MCF 10A (cell line): ENCODE measurements around the gene AXL. TPM values are rescaled to one million over a fixed set of nuclear protein-coding genes. Genes with fewer than 3 reads are reported as not detected.

Source experiments
- BruUV-seq: library from RNA; stranded (reverse); fragments of 400-500 nt; replicated peaks from 2 replicates; lab custom pipeline; 2021; lab: Mats Ljungman, UMichigan
- CTCF ChIA-PET: fragments of 300-600 bp; sonication (Branson Sonifier 250); formaldehyde crosslinking; extraction: SDS; loops from one replicate; lab custom pipeline; 2021; ENCODE audit warnings: antibody characterized with exemption, inconsistent platforms; lab: Yijun Ruan, JAX
- POLR2A ChIA-PET: fragments of 300-600, 350-650 bp; sonication (Branson Sonifier 250); formaldehyde crosslinking; extraction: SDS; loops from one replicate; lab custom pipeline; 2020; ENCODE audit warnings: antibody characterized with exemption, inconsistent platforms; lab: Yijun Ruan, JAX
- DNase-seq: peaks from one replicate; pipeline ENCODE4 v3.0.0-alpha.2; 2018; ENCODE audit not compliant: unreplicated experiment
- H3K27ac Mint-ChIP-seq: one replicate; pipeline ENCODE4 v1.8.0; 2022; ENCODE audit warnings: mild to moderate bottlenecking, low read depth, mixed read lengths; ENCODE audit not compliant: unreplicated experiment
- H3K27me3 Mint-ChIP-seq: one replicate; pipeline ENCODE4 v1.8.0; 2022; ENCODE audit warnings: mixed read lengths; ENCODE audit not compliant: insufficient read depth, unreplicated experiment
- H3K36me3 Mint-ChIP-seq: one replicate; pipeline ENCODE4 v1.8.0; 2022; ENCODE audit warnings: mild to moderate bottlenecking, moderate library complexity, mixed read lengths; ENCODE audit not compliant: insufficient read depth, unreplicated experiment
- H3K4me1 Mint-ChIP-seq: one replicate; pipeline ENCODE4 v1.8.0; 2022; ENCODE audit warnings: mixed read lengths; ENCODE audit not compliant: insufficient read depth, unreplicated experiment
- H3K4me3 Mint-ChIP-seq: one replicate; pipeline ENCODE4 v1.8.0; 2022; ENCODE audit warnings: mild to moderate bottlenecking, moderate library complexity, mixed read lengths; ENCODE audit not compliant: unreplicated experiment
- H3K9me3 Mint-ChIP-seq: one replicate; pipeline ENCODE4 v1.8.0; 2022; ENCODE audit warnings: mixed read lengths; ENCODE audit not compliant: unreplicated experiment
- intact Hi-C: fragments of 100-400 bp; cut with micrococcal nuclease; formaldehyde crosslinking; loops from 2 replicates; pipeline ENCODE4 v1.14.1; 2022
- total RNA-seq: library from RNA; stranded (reverse); gene quantifications from 2 replicates; pipeline ENCODE4 v1.2.3, GENCODE V29; 2022
- TF ChIP-seq, protein P1 (sequence below): fragments of 200-600 bp; IDR thresholded peaks from one replicate; pipeline ENCODE4 v1.8.0; 2022; ENCODE audit warnings: antibody characterized with exemption, mild to moderate bottlenecking; ENCODE audit not compliant: unreplicated experiment

The AXL gene
- total RNA-seq, 1 experiment from 2014 or later = 165 TPM

DNA sequence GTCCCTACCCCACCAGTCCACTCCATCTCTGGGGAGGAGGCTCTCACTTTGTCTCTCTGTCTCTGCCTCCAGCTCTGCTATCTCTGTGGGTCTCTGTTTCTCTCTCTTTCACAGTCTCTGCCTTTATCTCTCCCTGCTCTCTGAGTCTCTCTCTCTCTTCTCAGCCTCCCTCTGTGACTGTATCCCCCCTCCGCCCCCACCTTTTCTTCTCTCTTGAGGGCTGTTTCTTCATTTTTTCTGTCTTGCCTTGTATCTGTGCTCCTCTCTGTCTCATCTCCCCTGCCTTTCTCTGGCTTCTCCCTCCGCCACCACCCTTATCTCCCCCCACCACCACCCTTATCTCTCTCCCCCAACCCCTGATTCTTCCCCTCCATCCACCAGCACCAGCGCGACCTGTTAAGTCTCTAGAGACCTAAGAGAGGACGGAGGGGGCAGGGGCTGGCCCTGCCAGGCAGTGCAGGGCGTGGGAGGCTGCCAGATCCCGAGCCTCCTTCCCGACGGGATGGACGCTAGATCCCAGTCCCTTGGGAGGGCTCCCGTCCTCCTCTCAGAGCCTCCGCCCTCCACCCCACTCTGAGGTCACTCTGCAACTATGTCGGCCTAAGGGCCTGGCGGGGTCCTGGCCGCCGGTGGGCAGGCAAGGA is 1.0 kb downstream of the AXL start:
- TF ChIP-seq, protein P1, sequence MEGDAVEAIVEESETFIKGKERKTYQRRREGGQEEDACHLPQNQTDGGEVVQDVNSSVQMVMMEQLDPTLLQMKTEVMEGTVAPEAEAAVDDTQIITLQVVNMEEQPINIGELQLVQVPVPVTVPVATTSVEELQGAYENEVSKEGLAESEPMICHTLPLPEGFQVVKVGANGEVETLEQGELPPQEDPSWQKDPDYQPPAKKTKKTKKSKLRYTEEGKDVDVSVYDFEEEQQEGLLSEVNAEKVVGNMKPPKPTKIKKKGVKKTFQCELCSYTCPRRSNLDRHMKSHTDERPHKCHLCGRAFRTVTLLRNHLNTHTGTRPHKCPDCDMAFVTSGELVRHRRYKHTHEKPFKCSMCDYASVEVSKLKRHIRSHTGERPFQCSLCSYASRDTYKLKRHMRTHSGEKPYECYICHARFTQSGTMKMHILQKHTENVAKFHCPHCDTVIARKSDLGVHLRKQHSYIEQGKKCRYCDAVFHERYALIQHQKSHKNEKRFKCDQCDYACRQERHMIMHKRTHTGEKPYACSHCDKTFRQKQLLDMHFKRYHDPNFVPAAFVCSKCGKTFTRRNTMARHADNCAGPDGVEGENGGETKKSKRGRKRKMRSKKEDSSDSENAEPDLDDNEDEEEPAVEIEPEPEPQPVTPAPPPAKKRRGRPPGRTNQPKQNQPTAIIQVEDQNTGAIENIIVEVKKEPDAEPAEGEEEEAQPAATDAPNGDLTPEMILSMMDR = no peak
- peak; percentile 45 for DNase-seq
- H3K4me1 Mint-ChIP-seq = peaks cover 53% of the 10 kb centered on the region
- H3K4me3 Mint-ChIP-seq = peak overlapping the region; percentile 78
- no peaks in the 10 kb centered on the region for H3K9me3 Mint-ChIP-seq
- H3K36me3 Mint-ChIP-seq = peaks cover 15% of the 10 kb centered on the region
- ChIA-PET POLR2A (interaction anchor here (0.8 to 14.1 kb wide), 4 partner anchors 42 to 649 kb away, joined by 3 to 345 read pairs (median 3); partner anchors contain the start of gene HNRNPUL1), CTCF (interaction anchor here (0.5 to 3.9 kb wide), 4 partner anchors 9 to 557 kb away, joined by 3 to 30 read pairs (median 5); partner anchors contain the start of gene HNRNPUL1)
- BruUV-seq = no TSS peak
- H3K27me3 Mint-ChIP-seq = no peaks in the 10 kb centered on the region
- peak overlapping the region; percentile 96 for H3K27ac Mint-ChIP-seq
- intact Hi-C loops = loop anchor here (2.0 kb wide), 1 partner anchor 43 kb away; no protein-coding TSS in a partner anchor

DNA sequence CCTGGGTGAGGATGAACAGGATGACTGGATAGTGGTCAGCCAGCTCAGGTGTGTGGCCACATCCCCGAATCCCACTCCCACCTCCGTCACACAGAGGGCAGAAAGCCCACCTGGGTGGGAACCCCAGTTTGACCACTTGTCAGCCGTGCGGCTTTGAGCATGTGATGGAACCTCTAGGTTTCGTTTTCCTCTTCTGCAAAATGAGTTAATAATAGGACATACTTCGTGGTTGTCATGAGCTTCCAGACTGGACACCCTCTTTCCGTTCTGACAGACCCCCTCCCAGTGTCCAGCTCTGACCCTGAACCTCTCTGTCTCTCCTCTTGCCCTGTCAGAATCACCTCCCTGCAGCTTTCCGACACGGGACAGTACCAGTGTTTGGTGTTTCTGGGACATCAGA is 1.8 kb downstream of the AXL start:
- Mint-ChIP-seq H3K4me3 (peak overlapping the region; percentile 78), H3K27ac (peak overlapping the region; percentile 68), H3K4me1 (peaks cover 60% of the 10 kb centered on the region), H3K27me3 (no peaks in the 10 kb centered on the region), H3K9me3 (no peaks in the 10 kb centered on the region), H3K36me3 (peaks cover 15% of the 10 kb centered on the region)
- TF ChIP-seq, protein P1 = no peak
- ChIA-PET CTCF (interaction anchor here (0.5 to 3.9 kb wide), 5 partner anchors 8 to 558 kb away, joined by 3 to 30 read pairs (median 3); partner anchors contain the start of gene HNRNPUL1), POLR2A (interaction anchor here (14.1 kb wide), 1 partner anchor 41 kb away, joined by 345 read pairs; the partner anchor contains the start of gene HNRNPUL1)
- no peak for DNase-seq
- BruUV-seq = no TSS peak
- intact Hi-C loops = no loop called here

DNA sequence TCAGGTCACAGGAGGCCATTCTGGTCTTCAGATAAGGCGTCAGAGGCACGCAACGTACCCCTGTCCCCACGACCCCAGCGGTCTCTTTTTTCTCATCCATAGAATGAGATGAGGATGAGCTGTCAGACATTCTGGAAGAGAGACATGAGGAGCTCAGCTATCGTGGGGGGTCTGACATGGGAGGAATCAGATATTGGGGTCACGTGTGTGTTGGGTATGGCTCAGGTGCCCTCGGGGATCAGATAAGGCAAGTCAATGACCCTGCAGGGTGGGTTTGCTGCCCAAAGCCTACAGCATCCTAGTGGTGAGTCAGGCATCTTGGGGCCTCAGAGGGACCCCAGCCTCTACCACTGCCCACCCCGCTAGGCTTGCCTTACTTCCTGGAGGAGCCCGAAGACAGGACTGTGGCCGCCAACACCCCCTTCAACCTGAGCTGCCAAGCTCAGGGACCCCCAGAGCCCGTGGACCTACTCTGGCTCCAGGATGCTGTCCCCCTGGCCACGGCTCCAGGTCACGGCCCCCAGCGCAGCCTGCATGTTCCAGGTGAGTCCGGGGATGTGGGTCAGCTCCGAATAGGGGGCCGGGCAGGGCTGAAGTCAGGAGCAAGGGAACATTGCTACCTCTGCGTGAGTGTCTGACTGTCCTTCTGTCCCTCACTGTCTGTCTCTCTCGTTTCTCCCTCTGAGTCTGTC is 2.6 kb downstream of the AXL start:
- CTCF ChIA-PET = interaction anchor here (0.6 to 2.3 kb wide), 4 partner anchors 7 to 423 kb away, joined by 3 to 7 read pairs (median 4); partner anchors contain the start of gene EGLN2
- BruUV-seq = no TSS peak
- no peaks in the 10 kb centered on the region for H3K27me3 Mint-ChIP-seq
- intact Hi-C loops = no loop called here
- H3K27ac Mint-ChIP-seq = peak overlapping the region; percentile 92
- TF ChIP-seq, protein P1 = no peak
- peaks cover 15% of the 10 kb centered on the region for H3K36me3 Mint-ChIP-seq
- POLR2A ChIA-PET = interaction anchor here (14.1 kb wide), 1 partner anchor 40 kb away, joined by 345 read pairs; the partner anchor contains the start of gene HNRNPUL1
- H3K9me3 Mint-ChIP-seq = no peaks in the 10 kb centered on the region
- H3K4me1 Mint-ChIP-seq = peaks cover 64% of the 10 kb centered on the region
- peak overlapping the region; percentile 78 for H3K4me3 Mint-ChIP-seq
- no peak for DNase-seq

DNA sequence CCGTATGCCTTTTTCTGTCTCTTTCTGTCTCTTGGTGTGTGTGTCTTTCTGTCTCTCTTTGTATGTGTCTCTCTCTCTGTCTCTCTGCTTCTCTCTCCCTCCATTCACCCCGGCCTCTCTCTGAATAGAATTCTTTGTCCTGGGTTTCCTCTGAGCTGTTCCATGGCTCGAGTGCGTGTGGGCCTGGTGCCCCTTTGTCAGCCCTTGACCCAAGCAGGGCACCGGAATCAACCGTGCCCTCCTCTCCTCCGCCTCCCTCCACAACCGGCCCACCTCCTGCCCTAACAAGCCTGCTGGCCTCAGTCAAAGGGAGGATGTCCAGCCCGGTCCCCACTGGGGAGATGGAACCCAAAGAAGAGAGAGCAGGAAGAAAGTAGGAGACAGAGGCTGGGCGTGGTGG is 3.2 kb downstream of the AXL start:
- BruUV-seq = no TSS peak
- Mint-ChIP-seq H3K4me1 (peaks cover 60% of the 10 kb centered on the region), H3K4me3 (no peak overlapping the region), H3K27me3 (no peaks in the 10 kb centered on the region), H3K36me3 (peaks cover 15% of the 10 kb centered on the region), H3K27ac (peak overlapping the region; percentile 92), H3K9me3 (no peaks in the 10 kb centered on the region)
- CTCF ChIA-PET = interaction anchor here (1.0 kb wide), 1 partner anchor 41 kb away, joined by 4 read pairs; no protein-coding TSS in a partner anchor
- intact Hi-C loops = no loop called here
- DNase-seq = no peak
- TF ChIP-seq, protein P1 = no peak
- POLR2A ChIA-PET = interaction anchor here (0.6 to 14.1 kb wide), 2 partner anchors 40 to 424 kb away, joined by 3 to 345 read pairs; partner anchors contain the start of gene HNRNPUL1
